ENCODE measurements around the gene SH2D1B. TPM values are rescaled to one million over a fixed set of nuclear protein-coding genes. Genes with fewer than 3 reads are reported as not detected.

SH2D1B gene
- total RNA-seq, 1 experiment from 2014 or later, result 0.04 TPM

DNA sequence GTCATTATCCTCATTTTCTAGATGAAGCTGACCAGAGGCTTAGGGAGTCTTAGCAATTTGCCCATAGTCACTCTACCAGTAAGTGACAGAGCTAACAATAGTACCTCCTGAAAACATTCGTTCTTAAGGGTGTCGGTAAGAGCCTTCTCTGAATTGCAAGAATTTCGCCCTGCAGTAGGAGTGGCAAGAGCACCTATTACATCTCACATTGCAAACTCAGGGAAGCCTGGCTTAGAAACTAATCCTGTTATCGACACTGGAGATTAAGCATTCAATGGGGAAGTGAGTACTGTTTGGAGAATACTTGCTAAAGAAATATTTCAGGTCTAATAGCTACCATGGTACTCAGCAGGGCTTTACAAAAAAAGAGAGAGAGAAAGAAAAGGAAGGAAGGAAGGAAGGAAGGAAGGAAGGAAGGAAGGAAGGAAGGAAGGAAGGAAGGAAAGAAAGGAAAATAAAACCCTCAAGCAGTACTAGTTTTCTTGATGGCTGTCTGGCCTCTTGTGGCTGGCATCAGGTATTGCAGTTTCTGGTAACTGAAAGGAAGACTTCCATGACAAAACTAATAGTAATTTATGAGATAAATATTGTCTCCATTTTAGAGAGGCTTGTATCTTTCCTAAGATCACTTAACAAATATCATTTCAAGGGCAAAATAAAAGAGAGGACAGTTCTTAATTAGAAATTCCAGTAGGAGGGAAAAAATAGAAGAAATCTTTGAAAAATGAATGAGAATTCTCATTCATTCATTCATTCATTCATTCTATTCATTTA lies 20.0 kb downstream of the SH2D1B start:
- intact Hi-C loops (cut with micrococcal nuclease), result loop anchor here (1.0 to 10.0 kb wide), 6 partner anchors 35 to 627 kb away; partner anchors contain the start of gene ATF6
- H3K27me3 ChIP-seq (ENCODE audit: low read length), result no peaks in the 10 kb centered on the region
- no peaks in the 10 kb centered on the region for H3F3A ChIP-seq (ENCODE audit: low read length, unreplicated experiment)
- no peaks in the 10 kb centered on the region for H3K36me3 ChIP-seq (ENCODE audit: low read depth, low read length)
- H3K4me1 ChIP-seq (ENCODE audit: insufficient read depth, low read length), result peaks cover 11% of the 10 kb centered on the region
- BruUV-seq (replicated peaks), result no TSS peak
- no peak overlapping the region for H3K9ac ChIP-seq (ENCODE audit: low read length)
- H3K9me3 ChIP-seq (ENCODE audit: low read length), result no peaks in the 10 kb centered on the region
- DNase-seq (peak; percentile 71), ATAC-seq (peak; percentile 57)
- ChIA-PET CTCF (interaction anchor here (0.6 to 1.7 kb wide), 5 partner anchors 11 to 355 kb away, joined by 4 to 20 read pairs (median 6); partner anchors contain the start of gene C1orf226), POLR2A (ENCODE audit: unreplicated experiment) (no interaction called here)
- no peak overlapping the region for H3K4me3 ChIP-seq (ENCODE audit: low read length)
- TF ChIP-seq, protein P1, sequence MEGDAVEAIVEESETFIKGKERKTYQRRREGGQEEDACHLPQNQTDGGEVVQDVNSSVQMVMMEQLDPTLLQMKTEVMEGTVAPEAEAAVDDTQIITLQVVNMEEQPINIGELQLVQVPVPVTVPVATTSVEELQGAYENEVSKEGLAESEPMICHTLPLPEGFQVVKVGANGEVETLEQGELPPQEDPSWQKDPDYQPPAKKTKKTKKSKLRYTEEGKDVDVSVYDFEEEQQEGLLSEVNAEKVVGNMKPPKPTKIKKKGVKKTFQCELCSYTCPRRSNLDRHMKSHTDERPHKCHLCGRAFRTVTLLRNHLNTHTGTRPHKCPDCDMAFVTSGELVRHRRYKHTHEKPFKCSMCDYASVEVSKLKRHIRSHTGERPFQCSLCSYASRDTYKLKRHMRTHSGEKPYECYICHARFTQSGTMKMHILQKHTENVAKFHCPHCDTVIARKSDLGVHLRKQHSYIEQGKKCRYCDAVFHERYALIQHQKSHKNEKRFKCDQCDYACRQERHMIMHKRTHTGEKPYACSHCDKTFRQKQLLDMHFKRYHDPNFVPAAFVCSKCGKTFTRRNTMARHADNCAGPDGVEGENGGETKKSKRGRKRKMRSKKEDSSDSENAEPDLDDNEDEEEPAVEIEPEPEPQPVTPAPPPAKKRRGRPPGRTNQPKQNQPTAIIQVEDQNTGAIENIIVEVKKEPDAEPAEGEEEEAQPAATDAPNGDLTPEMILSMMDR (conservative IDR thresholded peaks at IDR 0.05; ENCODE audit: low read depth, low read length), result peak; percentile 91
- no peak for TF ChIP-seq EZH2 (IDR thresholded peaks at IDR 0.05; ENCODE audit: low read length, unreplicated experiment)
- H4K20me1 ChIP-seq (ENCODE audit: low read length), result no peaks in the 10 kb centered on the region
- H3K9me2 ChIP-seq (replicated peaks; ENCODE audit: low read length), result no peaks in the 10 kb centered on the region
- no peak overlapping the region for H3K27ac ChIP-seq (ENCODE audit: low read length)
- H3K4me2 ChIP-seq (ENCODE audit: low read length), result peak overlapping the region; percentile 18; the same call in 1 of the 2 replicates
- H2AFZ ChIP-seq (ENCODE audit: low read length), result peak overlapping the region; percentile 39; the same call in 1 of the 2 replicates
- H3K79me2 ChIP-seq (ENCODE audit: low read length), result no peaks in the 10 kb centered on the region

DNA sequence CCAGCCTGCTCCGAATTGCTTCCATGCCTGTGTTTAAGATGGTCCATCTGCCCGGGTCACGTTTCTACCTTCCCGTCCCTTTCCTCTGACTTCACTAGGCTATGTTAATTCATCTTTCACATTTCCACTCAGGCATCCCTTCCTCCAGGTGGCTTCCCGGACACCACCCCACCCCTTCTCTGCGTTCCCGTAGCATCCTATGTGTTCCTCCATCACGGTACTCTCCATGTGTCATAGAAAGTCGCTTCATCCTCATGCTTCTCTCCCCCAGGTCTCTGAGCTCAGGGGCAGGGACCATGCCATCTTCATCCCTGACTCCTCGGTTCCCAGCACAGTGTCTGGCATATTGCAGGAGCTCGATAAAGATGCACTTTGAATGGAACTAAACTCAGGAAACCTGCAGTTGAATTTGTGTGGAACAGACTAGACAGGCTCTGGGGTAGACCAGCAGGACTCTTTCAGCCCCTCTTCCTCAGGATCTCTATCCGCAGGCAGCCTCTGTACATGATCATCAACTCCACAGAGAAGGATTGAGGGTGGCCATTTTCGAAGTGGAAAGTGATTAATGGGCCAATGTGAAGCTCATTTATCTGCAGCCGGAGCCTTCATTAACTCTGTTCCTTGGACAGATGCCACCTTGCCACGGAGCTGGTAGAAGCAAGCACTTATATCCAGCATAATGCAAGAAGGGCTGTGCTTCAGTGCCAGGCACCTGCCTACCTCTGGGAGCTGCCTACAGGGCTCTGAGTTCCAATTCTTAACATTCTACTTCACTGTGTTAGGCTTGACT lies 21.3 kb downstream of the SH2D1B start:
- Histone ChIP-seq H3K27ac (ENCODE audit: low read length) (no peak overlapping the region), H3K9me3 (ENCODE audit: low read length) (no peaks in the 10 kb centered on the region), H3K9ac (ENCODE audit: low read length) (no peak overlapping the region), H4K20me1 (ENCODE audit: low read length) (no peaks in the 10 kb centered on the region), H3K4me2 (ENCODE audit: low read length) (no peak overlapping the region), H3K9me2 (replicated peaks; ENCODE audit: low read length) (no peaks in the 10 kb centered on the region), H3K36me3 (ENCODE audit: low read depth, low read length) (no peaks in the 10 kb centered on the region), H2AFZ (ENCODE audit: low read length) (no peak overlapping the region), H3F3A (ENCODE audit: low read length, unreplicated experiment) (no peaks in the 10 kb centered on the region), H3K4me1 (ENCODE audit: insufficient read depth, low read length) (peaks cover 11% of the 10 kb centered on the region), H3K4me3 (ENCODE audit: low read length) (no peak overlapping the region), H3K27me3 (ENCODE audit: low read length) (no peaks in the 10 kb centered on the region), H3K79me2 (ENCODE audit: low read length) (no peaks in the 10 kb centered on the region)
- ChIA-PET CTCF (interaction anchor here (0.6 to 1.9 kb wide), 2 partner anchors 33 to 332 kb away, joined by 9 to 14 read pairs (median 9); no protein-coding TSS in a partner anchor), POLR2A (ENCODE audit: unreplicated experiment) (no interaction called here)
- ATAC-seq (no peak), DNase-seq (no peak)
- TF ChIP-seq, protein P1 (conservative IDR thresholded peaks at IDR 0.05; ENCODE audit: low read depth, low read length), result no peak
- TF ChIP-seq EZH2 (IDR thresholded peaks at IDR 0.05; ENCODE audit: low read length, unreplicated experiment) (no peak), EZH2phosphoT487 (IDR thresholded peaks at IDR 0.05; ENCODE audit: borderline replicate concordance, low read length) (no peak)
- intact Hi-C loops (cut with micrococcal nuclease), result loop anchor here (10.0 kb wide), 2 partner anchors 234 to 626 kb away; partner anchors contain the start of gene ATF6
- no TSS peak for BruUV-seq (replicated peaks)
